Stimulated activated CD4-positive, alpha-beta T cell treated with anti-CD3 and anti-CD28 coated beads, Interleukin-15, amount 100 ng/mL, for 48 hours (primary cell): ENCODE results near the gene SELE.
"Not testable (repeated sequence)": the region's sequence is repeated elsewhere in the genome, so short reads cannot be mapped to it uniquely, and the experiment has no call there.

Source experiments
- DNase-seq, 2 donors: peaks; one replicate each; pipeline ENCODE4 v3.0.0-alpha.2; 2020; ENCODE audit warnings: low read depth in 2 of 2

SELE gene

DNA sequence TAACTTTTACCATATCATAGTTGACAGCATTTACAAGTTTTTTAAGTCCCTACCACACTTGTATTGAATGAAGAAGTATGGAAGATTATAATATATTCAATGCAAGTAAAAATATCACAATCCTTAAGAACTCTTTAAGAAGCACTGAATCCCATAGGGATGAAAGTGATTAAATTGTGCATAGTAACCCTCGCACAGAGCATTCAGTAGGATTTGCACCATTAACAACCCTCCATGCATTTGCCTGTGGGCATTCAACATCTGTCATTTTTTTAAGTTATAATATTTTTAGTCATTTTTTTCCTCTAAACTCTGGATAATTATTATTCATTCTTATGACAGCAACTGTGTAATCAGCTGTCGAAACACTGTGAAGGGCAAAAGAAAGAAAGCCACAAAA, 10.1 kb downstream of the SELE start:
- DNase-seq, result no peak

DNA sequence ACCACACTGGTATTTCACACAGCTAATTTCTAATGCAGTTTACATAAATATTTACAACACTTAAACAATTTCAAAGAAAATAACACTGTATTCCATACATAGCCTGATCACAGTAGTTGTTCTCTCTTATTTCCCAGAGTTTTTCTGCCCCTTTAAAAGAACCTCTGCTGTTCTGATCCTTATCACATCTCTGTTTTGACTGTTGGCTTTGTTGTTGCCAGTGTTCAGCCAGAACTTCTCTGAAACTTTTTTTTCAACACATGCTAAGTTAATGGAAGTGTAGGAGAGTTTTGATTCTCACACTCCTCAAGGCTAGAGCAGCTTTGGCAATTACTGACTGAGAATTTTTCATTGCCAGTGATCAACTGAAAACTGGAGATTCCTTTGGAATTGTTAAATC, 11.1 kb downstream of the SELE start:
- DNase-seq, result no peak

DNA sequence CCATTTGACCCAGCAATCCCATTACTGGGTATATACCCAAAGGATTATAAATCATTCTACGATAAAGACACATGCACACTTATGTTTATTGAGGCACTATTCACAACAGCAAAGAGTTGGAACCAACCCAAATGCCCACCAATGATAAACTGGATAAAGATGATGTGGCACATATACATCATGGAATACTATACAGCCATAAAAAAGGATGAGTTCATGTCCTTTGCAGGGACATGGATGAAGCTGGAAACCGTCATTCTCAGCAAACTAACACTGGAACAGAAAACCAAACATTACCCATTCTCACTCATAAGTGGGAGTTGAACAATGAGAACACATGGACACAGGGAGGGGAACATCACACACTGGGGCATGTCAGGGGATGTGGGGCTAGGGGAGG, 18.8 kb downstream of the SELE start:
- not testable (repeated sequence) for DNase-seq

DNA sequence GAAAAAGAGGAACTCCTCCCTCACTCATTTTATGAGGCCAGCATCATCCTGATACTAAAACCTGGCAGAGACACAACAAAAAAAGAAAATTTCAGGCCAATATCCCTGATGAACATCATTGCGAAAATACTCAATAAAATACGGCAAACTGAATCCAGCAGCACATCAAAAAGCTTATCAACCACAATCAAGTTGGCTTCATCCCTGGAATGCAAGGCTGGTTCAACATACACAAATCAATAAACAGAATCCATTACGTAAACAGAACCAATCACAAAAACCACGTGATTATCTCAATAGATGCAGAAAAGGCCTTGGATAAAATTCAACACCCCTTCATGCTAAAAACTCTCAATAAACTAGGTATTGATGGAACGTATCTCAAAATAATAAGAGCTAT, 20.8 kb downstream of the SELE start:
- not testable (repeated sequence) for DNase-seq

DNA sequence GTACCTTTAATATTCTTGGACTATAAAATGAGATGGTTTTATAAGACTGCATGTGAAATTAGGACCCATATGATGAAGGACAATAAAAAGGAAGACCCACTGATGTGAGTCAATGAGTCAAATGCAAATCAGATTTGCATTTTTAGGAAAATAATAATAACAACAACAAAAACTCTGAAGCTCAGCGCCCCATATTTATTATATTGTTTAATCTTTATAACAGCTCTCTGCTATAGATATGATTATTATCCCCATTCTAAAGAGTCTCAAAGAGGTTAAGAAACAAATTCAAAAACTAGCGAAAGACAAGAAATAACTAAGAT, 21.6 kb downstream of the SELE start:
- no peak for DNase-seq

DNA sequence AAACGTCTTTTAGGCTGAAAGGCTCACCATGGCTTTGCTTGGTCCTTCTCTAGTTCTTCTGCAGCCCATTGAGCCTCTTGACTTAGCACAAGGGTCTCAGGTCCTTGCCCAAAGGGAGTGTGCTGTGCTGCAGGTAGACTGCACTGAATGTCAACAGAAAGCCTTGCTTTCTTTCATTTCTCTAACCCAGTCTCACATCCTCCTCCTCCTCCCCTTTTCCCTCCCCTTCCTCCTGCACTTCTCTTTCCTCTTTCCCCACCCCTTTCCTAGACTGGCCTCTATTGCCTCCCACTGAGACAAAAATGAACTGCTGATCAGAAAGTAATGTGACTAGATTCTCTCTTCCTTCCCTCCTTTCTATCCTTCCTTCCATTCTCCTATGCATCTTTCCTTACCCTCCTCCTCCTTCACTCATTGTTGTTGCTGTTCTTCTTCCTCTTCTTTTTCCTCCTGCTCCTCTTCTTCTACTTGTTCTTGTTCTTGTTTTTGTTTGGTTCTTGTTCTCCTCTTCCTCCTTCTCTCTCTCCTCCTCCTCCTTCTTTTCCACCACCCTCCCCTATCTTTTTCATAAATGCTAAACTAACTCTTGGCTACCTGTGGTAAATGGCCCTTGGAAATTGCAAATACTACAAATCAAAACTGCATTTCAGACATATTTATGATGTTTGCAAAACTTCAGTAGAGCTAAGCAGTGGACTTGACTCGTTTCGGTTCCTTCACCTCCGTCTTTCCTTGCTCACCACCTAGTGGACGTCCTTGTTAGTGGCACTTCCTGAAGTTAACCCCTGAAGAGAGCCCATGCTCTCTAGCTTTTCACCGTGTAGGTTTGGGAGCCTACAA, 22.2 kb downstream of the SELE start, which contains the start of gene SELL:
Gene SELL (minus strand): TSS at position 152 of the 840 bp plus-strand sequence. CDS start 122 bp downstream, at position 30.
- DNase-seq, result peak in 1 of 2 donors; percentile 69

DNA sequence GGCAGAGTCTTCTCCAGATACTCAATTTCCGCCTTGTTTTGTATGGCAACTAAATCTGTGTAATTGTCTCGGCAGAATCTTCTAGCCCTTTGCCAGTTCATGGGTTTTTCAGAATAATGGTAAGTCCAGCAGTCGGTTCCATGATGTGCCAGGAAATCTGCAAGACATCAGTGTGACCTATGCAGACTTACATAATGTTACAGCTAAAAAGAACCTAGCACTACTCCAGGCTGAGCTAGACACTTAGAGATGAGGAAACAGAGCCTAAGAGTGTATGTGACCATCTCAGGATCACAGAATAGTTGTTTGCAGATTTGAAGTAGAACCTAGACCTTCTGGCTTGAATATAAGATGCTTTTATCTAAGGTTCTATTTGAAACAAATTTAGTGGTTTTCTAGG, 25.2 kb downstream of the SELE start:
- DNase-seq, result no peak

DNA sequence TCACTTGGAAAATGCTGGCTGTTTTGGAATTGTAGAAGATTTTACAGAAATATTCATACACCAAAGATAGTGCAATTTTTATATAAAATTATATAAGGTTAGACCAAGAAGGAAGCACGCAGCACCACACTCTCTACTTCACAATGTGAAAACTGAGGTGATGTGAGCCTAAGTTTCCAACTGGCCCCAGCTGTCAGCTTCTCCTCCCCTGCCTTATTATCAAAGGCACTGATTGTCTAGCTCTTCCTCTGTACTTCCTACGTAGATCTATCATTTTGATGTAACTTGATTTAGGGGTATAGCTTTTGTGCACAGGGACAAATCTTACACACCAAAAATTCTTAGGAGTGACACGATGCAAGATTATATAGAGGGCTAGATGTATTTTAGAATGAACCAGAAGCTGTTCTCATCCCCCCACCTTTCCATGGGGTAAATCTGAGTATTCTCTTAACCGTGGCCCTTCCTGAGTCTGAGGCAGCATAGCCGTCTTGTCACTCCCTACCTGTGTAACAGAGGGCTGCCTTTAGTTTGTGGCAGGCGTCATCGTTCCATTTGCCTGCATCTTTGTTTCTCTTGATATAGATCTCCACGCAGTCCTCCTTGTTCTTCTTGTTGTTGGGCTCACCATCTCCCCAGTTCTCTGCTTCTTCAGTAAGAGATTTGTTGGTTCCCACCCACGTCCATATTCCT, 25.8 kb downstream of the SELE start:
- no peak for DNase-seq

DNA sequence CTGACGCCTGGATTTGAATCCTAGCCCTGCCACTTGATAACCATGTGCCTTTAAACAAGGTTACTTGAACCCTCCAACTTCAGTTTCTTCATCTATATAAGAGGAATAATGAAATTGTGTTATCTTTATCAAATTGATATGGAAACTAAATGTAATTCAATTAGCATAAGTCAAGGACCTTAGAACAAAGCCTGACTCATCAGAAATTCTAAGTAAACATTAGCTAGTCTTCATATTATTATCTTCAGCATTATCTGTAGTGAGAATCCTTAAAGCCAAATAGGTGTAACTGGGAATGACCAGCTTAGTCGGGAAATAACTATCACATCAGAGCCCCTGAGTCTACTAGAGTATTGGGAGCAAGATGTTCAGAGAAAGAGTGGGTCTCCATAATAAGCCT, 29.1 kb downstream of the SELE start:
- no peak for DNase-seq

DNA sequence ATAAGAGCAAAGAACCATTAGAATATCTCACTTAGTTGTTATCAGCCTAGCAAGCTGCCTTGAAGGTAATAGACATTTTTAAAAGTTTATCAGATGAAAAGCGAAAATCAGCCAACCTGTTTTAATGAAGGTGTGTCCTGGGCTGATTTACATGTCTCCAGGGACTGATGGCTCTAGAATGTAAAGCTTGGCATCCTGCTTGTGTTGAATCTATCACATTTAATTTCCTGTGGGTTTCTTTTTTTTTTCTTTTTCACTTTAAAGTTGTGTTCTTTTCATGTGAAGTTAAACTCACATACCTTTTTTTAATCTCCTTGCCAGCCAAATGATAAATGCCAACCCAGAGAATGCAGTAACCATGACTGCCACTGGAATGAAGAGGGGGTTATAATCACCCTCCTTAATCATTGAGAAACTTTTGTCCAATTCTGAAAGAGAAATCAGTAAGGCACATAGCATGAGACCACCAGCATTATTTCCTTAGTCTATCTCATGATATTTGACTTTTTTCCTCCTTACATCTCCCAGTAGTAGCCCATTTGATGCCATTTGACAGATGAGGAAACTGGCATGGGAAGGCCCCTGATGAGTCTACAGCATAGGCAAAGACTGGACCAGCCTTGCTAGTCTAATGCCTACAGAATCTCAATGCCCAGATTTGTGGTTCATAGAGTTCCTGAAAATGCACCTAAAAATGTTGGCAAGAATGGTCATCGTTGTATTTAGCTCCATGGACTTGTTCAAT, 32.4 kb downstream of the SELE start:
- no peak for DNase-seq

DNA sequence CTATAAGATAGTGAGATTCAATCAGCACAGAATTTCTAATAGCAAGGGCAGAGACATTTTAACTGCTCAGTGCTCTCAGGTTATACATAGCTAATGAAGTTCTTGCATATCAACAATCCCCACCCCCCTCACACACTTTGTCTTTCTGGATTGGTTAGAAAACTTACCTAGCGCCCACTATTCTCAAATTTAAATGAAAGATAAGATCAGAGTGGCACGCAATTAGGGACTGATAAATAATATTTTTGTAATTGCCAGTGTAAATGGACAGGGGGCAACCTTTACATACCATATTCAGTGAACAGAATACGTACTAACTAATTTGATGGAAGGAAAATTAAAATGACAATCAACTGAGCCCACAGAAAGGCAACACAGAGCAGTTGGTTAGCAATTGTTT, 34.2 kb downstream of the SELE start:
- no peak for DNase-seq

DNA sequence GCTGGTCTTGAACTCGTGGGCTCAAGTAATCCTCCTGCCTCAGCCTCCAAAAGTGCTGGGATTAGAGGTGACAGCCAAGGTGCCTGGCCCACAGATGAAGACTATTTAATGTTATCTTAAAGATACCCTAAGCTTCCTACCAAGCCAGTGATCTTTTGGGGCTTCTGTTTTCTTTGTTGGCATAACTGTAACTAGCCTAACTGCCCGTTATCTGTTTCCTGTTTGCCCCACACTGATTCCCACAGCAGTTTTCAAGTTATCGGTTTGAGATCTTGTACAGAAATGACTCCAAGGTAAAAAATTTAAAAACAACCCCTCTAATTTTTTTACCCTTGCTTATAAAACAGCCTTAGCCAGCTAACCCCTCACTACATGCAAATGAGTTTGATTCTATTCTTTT, 34.9 kb downstream of the SELE start:
- DNase-seq, result no peak

DNA sequence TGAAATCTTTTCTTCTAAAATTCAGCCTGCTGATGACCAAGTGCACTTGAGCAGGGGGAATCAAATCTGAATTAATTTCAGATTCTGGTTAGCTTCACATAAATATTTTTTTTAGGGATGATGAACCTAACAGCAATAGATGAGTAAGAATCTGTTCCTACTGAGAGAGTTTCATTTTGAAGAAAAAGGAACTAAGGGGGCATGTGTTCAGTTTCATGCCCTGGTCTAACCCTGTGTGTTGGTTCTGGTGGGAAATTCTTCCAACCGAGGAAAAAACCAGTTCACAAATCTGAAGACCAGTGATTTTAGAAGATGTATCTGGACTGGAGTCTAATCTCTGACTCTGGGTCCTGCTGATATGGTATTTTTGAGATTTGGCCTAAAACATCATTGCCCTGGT, 36.1 kb downstream of the SELE start:
- DNase-seq, result no peak

DNA sequence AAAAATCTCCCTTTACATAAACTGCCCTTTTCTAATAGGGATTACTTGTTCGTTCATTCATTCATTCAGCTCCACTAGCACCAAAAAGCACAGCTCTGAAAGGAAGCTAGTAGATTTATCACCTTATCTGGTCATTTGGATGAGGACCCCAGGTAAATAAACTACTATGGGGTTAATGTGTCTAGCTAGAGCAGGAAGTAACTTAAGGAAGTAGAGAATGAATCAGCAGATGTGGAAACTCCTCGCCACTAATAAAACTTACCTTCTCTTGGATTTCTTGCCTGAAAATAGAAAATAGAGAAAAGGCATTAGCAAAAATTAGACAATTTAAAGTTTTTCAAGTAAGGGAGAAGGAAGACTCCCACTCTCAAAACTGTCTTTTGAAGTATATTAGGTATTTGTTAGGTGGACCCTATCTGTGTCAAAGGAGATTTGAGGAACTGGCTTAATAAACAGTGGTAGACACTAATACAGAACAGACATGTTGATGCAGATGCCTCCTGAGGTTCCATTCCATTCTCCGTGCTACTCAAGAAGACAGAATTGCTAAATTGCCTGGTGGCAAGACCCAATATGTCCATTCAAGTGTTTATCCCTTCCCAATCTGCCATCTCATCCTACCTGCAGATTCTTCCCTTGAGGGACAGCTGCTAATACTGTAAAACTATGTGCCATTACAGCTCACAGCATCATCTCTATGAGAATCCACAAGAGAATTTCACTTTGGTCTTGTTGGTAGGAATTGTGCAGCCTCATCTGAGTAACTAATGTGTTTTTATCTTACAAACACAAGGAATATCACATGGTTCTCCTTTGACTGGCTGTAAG, 37.4 kb downstream of the SELE start:
- no peak for DNase-seq

DNA sequence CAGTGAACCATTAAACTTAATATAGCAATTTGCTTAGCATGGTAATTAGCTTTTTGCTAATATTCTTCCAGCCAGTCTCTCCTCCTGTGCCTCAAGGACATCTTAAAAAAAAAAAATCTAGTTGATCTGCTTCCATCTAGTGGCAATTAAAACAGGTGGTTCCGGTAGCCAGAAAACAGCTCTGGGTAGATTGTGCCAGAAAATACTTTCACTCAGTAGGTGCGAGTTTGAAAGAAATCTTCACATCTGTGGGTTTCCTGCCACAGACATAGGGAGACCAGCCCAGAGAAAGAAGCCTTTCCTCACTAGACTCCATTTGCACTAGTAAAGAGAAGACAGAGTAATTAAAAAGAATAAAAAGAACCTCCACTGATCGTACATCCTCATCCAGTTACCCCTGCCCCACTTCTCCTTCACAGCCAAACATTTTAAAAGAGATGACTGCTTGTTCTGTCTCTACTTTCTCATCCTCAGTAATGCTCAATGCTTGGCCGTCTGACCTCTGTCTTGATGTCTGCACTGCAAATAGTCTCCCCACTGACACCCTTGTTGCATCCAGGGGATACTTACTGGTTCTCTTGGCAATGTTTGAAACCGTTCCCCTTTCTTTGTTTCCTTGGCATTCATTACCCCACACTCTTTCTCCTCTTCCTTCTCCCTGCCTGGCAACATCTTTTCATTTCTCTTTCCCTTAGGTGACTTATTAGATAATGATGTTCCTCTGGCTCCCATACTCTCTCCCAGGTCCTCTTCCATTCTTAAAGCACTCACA, 39.4 kb downstream of the SELE start:
- no peak for DNase-seq

DNA sequence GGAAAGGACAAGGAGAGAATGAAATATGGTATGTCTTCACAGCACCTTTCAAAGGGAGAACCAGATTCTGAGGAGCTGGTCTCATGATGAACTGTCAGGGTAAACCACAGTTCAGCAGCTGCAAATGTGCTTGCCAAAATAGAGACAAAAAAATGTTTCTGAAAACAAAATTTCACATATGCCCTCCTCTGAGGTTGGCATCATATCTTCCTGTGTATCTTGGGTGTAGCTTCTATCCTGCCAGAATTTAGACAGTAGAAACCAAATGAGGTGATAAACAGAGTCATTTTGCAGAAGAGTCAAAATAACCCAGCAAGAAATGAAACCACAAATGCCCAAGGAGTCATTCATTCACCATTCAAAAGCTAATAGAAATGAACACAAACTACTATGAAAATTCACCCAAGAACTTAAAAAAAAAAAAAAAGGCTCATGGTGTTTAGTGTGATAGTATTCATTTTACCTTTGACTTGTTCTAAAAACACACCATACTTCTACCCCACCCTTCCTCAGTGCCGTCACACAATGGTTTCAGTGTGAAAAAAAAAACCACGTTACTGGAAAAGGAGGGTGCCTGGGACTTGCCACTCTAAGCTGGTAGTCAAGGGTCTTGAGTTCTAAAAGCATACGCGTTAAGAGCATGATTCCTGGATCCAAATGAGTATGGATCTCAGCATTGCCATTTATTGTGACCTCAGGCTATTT, 41.0 kb downstream of the SELE start:
- no peak for DNase-seq

DNA sequence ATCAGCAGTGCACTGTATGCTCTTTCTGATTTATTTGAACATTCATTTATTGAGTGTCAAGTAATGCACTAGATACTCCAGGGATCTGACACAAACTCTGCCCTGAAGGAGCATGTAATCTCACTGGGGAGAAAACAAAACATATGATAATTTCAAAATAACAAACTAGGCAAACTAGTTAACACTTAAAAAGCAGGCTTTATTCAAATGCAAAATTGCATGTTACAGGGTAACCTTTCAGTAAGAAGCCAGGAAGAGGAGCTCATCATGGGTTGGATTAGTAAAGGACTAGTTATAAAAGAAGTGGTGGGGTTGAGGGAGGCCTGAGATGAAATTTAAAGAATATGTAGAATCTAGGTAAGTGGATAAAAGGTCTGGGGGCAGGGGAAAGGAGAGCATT, 43.4 kb downstream of the SELE start:
- DNase-seq, result no peak

DNA sequence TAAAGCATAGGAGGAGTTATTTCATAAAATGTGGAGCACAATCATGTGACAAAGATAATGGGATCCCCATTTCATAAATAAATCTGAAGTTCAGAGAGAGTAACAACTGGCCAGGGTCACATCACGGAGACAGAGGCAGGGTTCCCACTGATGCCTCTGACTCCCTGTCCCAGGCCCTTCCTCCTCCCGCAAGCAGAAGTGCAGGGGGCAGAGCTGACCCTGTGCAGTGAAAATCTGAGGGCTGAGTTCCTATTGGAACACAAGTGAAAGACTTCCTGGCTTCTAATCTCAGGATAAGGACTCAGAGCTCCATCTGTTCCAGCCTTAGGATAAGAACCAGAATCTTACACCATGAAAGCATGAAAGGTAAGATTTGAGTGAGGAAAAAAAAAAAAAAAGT, 44.5 kb downstream of the SELE start:
- DNase-seq, result no peak

DNA sequence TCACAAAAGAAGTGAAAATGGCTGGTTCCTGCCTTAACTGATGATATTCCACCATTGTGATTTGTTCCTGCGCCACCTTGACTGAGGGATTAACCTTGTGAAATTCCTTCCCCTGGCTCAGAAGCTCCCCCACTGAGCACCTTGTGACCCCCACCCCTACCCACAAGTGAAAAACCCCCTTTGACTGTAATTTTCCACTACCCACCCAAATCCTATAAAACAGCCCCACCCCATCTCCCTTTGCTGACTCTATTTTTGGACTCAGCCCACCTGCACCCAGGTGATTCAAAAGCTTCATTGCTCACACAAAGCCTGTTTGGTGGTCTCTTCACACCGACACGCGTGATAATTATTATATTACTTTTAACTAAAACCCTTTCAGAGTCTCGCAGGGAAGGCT, 45.5 kb downstream of the SELE start:
- DNase-seq, result not testable (repeated sequence)

DNA sequence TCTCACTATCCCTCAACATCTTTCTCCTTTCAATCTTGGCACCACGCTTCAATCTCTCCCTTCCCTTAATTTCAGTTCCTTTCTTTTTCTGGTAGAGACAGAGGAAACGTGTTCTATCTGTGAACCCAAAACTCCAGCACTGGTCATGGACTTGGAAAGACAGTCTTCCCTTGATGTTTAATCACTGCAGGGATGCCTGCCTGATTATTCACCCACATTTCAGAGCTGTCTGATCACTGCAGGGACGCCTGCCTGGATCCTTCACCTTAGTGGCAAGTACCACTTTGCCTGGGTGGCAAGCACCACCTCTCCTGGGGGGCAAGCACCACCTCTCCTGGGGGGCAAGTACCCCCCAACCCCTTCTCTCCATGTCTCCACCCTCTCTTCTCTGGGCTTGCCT, 50.2 kb downstream of the SELE start:
- no peak for DNase-seq
